ENCODE results near the gene FAM222A.

FAM222A gene

DNA sequence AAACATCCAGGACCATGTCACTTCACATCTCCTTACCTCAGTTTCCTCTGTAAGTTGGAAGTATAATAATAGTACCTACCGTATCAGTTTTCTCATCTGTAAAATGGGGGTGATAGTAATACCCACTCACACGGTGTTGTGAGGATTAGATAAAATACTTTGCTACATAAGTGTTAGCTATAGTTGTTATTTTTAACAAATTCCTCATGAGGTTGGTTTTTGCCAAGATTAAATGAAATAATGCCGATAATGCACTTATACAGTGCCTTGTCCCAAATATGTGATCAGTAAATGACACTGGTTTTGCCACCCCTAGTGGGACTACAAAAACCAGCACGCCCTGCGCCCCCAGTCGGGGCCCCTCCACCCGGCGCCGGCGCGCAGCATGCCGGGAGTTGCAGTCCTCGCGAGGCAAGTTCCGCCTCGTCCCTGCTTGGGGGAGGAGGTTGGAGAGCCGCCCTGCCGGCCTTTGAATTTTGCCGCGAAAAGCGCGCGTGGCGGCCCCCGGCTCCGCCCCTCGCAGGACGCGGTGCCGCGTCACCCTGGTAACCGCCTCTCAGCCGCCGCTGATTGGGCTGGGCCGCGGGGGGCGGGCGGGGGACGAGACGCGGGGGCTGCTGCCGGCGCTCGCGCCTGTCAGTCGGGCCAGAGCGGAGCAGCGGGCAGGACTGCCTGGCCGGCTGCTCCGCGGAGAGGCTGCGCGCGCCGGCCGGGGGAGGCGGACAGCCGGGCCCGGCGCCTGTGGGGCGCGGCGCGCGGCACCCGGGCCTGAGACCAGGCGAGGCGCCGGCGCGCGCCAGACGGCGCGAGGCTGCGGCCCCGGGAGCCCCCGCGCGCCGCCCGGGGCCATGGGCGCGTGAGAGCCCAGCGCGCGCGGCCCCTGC, at the start of gene FAM222A:
Gene FAM222A (plus strand): TSS at position 639 of the 884 bp plus-strand sequence. CDS start 30,322 bp downstream, outside the sequence.
- peak; percentile 87 to 97 (median 96) for DNase-seq (ENCODE audit: low read depth in 3 of 3)

DNA sequence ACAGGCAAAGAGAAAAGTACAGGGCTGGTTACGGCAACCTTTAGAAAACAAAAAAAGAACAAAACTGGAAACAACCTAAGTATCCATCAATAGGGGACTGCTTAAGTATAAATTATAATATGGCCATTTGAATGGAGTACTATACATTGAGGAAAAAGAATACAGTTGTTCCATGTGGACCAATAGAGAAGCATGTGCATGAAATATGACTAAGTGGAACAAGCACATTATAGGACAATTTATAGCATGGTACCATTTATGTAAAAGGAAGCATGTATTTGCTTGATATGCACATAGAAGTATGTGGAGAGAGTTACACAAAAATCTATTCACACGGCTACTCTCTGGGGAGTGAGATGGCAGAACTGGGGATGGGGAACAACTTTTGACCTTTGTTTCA, 49.2 kb upstream of the FAM222A start:
- no peak for DNase-seq (ENCODE audit: low read depth in 3 of 3)

DNA sequence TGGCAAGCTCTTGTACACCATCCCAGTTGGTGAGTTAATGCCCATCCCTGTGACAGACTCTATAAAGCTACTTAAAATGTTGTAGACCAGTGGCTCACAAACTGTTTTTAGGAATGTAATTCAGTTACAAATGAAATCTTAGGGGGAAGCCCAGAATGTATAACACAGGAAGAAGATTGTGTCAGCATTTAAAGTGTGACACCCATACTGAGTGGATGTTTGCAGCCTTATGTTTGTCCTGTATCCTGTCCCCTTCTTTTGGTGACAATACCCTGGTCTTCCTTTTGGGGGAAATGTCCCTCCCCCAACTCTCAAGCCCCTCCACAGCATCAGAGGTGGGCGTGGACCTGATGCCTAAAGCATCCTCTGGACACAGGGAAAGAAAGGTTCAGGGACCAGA, 47.6 kb upstream of the FAM222A start:
- no peak for DNase-seq (ENCODE audit: low read depth in 3 of 3)

DNA sequence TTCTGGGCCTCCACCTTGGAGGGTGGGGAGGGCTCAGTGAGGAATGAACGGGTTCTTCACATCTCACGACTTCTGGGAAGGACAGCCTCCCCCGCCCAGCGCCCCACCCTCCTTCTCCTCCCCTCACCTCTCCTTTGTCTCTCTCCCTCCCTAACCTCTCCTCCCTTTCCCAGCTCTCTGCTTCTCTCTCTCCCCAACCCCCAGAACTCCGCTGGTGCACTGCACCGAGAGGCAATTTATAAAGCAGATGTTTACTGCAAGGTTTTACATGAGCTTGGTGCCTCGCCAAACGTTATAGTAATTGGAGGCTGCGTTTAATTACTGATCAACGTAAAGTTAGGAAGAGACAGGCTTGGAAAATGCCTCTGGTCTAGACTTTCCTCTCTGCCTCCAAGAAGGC, 42.9 kb upstream of the FAM222A start:
- no peak for DNase-seq (ENCODE audit: low read depth in 3 of 3)

DNA sequence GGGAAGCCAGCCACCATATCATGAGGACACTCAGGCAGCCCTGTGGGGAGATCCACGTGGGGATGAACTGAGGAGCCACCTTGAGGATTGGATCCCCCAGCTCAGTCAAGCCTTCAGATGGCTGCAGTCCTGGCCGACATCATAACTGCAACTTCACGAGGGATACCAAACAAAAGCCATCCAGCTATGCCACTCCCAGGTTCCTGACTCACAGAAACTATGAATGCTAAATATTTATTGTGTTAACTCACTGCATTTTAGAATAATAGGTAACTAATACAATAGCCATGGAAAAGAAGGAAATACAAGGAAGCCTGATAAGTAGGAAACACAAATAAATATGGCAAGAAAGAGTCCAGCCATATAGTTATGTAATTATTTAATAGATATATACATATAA, 42.1 kb upstream of the FAM222A start:
- no peak for DNase-seq (ENCODE audit: low read depth in 3 of 3)

DNA sequence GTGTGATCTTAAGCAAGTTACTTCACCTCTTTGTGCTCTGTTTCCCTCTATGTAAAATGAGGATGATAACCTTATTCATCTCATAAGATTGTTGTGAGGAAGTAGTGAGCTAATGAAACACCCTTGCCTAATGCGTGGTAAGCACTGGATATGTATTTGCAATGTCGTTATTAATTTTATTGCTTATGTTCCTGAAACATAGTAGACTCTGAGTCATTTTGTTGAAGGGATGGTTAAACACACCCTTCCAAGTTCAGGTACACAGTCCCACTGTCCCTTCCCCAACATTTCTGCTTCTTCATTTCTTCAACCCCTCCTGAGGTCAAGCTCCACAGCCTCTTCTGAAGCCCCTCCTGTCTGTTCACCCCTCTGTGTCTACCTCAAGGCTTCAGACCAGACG, 40.2 kb upstream of the FAM222A start:
- no peak for DNase-seq (ENCODE audit: low read depth in 3 of 3)

DNA sequence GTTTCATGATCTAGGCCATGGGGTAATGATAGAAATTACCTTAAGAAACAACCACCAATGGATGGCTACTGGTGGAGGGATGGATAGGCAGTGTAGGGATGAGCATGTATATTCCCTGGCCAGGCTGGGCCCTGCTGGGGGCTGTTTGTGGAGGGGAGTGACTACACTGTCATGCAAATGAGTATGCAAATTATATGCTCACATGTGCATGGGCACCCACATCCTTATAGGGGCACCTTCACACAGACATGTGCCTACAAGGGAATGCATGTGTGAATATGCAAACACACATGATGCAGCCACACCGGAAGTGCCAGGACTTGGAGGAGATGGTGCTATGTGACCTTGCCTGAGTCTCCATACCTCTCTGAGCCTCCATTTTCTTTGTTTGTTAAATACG, 39.7 kb upstream of the FAM222A start:
- DNase-seq (ENCODE audit: low read depth in 3 of 3) = no peak

DNA sequence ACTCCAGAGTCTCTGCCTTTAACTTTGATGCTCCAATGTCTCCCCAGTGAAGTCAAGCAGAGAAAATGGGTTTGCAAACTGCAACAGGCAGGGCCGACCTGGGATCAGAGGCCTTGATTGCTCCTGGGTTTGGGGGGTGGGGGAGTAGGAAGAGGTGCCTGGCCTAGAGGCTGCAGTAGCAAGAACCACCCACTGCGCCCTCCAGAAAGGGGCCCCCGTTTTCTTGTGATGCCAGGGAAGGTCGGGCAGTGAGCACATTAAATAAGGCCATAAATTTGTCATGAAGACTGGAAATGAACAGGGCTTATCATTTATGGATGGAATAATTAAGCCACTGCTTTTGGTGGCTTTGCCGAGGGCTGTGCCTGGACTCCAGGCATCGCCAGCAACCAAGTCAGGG, 38.2 kb upstream of the FAM222A start:
- DNase-seq (ENCODE audit: low read depth in 3 of 3) = no peak

DNA sequence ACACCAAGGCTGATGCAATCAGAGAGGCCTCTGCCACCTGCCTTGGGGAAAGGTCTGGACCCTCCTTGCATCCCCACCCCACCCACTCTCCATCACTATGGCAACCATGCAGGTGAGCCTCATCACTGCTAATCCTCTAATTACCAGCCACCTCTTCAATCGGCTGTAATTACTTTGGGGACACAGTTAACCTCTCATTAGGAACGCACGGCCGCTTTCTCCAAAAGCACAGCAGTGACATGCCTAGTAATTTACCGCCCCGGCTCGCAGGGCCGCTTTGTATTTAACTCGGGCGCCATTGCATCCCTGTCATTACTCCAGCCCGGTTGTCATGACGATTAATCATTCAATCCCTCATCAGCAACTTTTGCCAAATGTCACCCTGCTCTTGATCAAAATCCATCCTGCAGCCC, 36.3 kb upstream of the FAM222A start:
- no peak for DNase-seq (ENCODE audit: low read depth in 3 of 3)

DNA sequence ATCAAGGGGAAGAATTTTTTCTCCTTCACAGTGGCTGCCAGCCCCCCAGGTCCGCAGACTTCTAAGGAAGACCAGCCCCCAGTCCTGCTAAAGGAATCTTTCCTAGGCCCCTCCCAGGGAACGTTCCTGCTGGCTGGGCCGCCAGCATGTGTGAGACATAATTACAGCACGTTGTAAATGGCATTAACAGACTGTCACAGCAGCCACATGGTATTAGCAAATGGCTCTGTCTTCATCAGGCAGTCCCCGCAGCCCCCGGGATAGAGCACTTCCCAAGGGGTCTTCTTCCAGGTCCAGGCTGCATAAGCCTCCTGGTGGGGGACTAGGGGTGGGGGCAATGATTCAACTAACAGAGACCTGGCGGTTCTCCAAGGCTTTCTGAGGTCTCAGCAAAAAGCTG, 34.9 kb upstream of the FAM222A start:
- DNase-seq (ENCODE audit: low read depth in 3 of 3) = no peak

DNA sequence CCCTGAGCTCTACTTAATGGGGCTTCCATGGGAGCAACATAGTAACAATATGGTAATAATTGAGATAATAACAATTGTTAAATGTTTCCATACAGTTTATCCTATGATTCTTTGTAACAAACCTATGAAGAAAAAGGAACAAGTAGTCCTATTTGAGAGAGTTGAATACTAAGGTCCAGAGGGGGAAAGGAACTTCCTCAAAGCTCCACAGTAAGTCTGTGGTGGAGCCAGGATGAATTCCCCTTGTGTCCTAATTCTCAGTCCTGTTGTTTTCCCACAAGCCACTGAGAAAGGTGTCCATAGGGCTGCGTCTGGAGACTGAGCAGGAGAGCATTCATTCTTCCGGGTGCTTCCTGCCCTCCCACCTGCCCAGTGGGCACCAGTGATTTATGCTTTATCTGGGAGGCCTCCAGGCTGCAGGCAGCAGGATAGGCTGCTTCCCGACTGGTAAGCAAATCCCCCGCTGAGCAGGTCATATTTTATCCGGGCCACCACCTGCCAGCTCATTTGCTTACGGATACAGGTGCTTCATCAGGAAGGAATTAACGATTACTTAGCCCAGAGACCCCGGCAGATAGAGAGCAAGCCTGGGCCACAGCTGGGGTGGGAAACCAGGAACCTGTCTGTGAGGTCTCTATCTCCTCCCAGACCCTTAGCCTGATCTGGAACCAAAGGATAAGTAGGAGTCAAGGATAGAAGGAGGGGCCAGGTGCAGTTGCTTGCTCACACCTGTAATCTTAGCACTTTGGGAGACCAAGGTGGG, 33.9 kb upstream of the FAM222A start:
- no peak for DNase-seq (ENCODE audit: low read depth in 3 of 3)

DNA sequence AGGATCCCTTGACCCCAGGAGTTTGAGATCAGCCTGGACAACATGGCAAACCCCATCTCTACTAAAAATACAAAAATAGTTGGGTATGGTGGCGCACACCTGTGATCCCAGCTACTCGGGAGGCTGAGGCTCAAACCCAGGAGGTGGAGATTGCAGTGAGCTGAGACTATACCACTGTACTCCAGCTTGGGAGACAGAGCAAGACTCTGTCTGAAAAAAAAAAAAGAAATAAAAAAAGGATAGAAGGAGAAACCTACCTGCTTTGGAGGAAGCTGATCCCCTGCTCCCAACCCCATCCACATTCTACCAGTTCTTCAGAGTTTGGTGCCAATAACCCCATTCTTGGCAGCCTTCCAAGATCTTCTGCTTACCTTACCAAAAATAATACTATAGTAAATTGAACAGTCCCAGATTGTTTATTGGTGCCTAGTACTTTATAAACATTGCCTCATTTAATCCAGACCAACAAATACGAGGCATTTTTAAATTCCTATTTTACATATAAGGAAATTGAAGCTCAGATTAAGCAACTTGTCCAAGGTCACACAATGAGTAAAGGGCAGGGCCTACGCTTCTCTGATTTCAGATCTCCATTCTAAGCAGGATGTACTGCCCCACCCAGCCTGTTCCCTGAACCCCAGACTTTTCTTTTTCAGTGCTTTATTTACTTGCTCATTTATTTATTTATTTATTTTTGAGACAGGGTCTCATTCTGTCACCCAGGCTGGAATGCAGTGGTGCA, 33.2 kb upstream of the FAM222A start:
- DNase-seq (ENCODE audit: low read depth in 3 of 3) = no peak

DNA sequence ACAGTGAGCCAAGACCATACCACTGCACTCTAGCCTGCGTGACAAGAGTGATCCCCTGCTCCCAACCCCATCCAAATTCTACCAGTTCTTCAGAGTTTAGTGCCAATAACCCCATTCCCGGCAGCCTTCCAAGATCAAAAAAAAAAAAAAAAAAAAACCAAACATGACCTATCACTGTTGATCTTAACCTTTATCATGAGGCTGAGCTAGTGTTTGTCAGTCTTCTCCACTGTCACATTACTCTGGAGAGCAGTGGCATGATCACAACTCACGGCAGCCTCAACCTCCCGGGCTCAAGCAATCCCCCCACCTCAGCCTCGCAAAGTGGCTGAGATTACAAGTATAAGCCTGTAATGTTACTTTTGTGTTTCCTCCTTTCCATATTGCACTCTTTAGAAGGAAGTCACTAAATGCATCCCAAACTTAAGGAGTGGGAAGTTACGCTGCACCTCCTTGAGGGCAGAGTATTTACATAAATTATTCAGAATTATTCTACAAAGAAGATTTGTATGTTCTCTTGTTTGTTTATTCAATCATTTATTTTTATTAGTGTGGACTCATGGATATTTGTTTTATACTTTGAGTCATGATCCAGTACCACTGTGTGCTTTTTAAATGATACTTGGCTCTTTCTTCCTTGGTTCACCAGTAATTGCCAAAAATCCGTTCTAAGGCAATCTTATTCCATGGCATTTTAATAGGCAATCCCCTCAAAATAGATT, 31.5 kb upstream of the FAM222A start:
- no peak for DNase-seq (ENCODE audit: low read depth in 3 of 3)

DNA sequence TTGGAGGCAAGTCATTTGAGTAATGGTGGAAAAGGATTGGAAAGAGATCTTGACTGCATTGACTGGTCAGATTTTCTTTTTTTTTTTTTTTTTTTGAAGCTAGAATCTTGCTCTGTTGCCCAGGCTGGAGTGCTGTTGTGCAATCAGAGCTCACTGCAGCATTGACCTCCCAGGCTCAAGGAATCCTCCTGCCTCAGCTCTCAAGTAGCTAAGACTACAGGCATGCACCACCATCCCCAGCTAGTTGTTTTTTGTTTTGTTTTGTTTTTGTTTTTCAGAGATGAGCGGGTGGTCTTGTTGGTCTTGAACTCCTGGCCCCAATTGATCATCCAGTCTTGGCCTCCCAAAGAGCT, 30.9 kb upstream of the FAM222A start:
- no peak for DNase-seq (ENCODE audit: low read depth in 3 of 3)

DNA sequence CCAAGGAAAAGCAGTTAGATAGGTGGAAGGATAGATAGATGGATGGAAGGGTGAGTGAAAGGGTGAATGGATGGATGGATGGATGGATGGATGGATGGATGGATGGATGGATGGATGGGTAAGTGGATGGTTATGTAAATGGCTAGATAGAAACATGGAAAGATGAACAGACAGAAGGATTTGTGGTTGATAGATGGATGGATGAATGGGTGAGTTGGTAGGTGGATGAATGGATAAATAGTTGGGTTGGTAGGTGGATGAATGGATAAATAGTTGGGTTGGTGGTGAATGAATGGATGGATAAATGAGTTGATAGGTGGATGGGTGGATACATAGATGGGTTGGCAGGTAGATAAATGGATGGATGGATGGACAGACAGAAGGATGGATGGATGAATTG, 30.3 kb upstream of the FAM222A start:
- DNase-seq (ENCODE audit: low read depth in 3 of 3) = no peak

DNA sequence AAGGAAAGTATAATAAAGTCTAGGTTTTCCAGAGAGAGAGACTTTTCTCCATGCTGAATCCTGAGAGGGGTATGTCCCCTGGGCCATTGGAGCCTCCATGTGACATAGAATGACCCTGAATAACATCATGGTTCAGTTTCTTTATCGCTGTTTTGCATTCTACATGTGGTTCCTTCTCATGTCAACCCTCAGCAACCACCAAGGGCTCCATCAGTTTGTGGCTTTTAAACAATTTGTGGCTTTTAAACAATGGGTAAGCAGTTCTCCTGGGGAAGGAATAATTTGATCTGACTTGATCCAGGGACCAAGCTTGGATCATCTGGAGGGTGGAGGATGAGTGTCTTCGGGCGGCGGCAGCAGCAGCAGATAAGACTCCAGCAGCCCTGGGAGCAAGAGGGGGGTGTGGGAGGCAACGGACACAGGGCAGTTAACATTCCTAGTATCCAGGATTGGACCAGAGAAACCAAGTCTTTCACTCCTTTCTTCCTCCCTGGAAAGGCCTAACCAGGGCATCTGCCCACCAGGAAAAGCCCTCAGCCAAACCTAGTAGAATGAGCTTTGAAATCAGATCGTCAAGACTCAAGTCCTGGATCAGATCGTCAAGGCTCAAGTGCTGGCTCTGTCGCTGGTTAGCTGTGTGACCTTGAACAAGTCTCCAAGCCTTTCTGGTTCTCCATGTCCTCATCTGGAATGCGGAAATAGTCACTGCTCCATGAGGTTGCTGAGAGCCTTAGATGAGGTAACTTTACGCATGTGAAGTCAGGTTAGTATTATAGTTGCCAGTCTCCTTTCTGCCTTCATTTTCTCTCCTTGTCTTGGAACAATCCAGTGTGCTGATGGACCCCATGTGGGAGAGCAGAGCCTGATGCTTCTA, 27.8 kb upstream of the FAM222A start:
- no peak for DNase-seq (ENCODE audit: low read depth in 3 of 3)

DNA sequence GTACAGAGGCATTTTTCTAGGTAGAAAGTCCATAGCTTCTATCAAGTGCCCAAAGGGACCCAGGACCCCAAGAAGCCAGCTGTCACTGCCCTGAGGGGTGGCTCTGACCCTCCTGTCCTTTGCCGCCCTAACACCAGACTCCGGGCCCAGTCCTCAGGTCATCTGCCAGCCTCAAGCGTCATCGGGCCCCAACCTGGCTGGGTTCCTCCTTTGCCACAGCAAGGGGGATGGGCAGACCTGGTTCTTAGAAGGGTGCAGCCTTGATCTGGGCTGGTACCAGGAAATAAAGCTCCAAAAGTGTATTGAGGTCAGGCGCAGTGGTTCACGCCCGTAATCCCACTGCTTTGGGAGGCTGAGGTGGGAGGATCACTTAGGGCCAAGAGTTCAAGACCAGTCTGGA, 27.1 kb upstream of the FAM222A start:
- DNase-seq (ENCODE audit: low read depth in 3 of 3) = no peak

DNA sequence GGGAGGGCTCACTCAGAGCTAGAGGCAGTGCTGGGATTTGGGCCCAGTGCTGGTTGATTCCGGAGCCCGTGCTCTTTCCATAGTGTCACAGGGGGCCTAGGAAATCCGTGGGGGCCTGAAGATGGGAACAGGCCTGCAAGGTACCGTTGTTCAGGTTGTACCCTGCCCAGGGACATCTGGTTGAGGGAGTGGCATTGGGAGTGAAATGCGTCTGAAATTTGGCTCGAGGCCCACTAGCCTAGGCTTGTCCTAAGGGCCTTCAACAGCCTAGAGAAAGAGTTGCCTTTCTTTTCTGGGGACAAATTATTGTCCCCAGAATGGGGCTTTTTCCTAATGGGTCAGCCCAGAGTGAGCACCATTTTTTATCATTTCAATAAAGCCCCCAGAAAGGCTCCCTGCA, 26.4 kb upstream of the FAM222A start:
- no peak for DNase-seq (ENCODE audit: low read depth in 3 of 3)

DNA sequence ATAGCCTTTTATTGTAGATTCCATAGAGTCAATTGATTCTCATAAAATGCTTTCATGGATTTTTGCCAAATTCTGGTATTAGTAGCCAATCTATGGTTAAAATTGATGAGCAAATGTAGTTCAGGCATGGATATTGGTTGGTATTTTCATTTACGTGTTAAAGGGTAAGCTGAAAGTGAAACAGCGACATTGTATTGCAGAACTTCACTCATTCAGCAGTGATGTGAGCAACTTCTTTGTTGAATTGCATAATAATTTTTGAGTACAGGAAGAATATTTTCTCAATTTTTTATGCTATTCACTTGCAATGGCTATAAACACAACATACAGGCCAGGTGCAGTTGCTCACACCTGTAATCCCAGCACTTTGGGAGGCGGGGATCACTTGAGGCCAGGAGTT, 24.2 kb upstream of the FAM222A start:
- no peak for DNase-seq (ENCODE audit: low read depth in 3 of 3)

DNA sequence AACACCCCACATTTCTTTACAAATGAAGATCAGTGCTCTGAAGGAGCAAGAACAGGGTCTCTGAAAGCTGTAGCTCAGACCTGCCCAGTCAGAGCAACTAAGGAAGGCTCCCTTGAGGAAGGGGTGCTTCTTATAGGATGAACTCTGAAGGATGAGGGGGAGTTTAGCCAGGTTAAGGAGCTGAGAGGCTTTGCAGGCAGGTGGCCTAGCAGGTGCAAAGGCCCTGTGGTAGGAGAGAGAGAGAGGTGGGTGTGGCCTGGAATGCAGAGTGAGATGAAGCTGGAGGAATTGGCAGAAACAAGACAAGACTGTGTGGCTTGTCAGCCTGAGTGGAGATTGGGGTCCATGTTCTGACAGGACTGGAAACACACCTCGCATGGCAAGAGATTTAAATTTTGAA, 20.5 kb upstream of the FAM222A start:
- no peak for DNase-seq (ENCODE audit: low read depth in 3 of 3)
